HEK293T (cell line): ENCODE data around the gene CABP2.

Experiments
- BHLHE40 ChIP-seq: fragments of 450-650 bp; IDR thresholded peaks from 2 replicates; pipeline ENCODE4 v1.6.1; 2016; ENCODE audit warnings: mild to moderate bottlenecking, moderate library complexity, borderline replicate concordance
- CTBP1 ChIP-seq: fragments of 450-650 bp; IDR thresholded peaks from 2 replicates; pipeline ENCODE4 v1.6.1; 2016; ENCODE audit warnings: borderline replicate concordance
- ELF4 ChIP-seq: fragments of 450-650 bp; IDR thresholded peaks from 2 replicates; pipeline ENCODE4 v1.6.1; 2017; ENCODE audit warnings: antibody characterized with exemption
- FOXA1 ChIP-seq: fragments of 450-650 bp; IDR thresholded peaks from 2 replicates; pipeline ENCODE4 v1.6.1; 2016; ENCODE audit warnings: mild to moderate bottlenecking
- FOXK2 ChIP-seq: fragments of 450-650 bp; IDR thresholded peaks from 2 replicates; pipeline ENCODE4 v1.6.1; 2016; ENCODE audit warnings: mild to moderate bottlenecking
- FOXM1 ChIP-seq: fragments of 450-650 bp; IDR thresholded peaks from 2 replicates; pipeline ENCODE4 v1.6.1; 2017; ENCODE audit warnings: mild to moderate bottlenecking, borderline replicate concordance
- L3MBTL2 ChIP-seq: fragments of 450-650 bp; conservative IDR thresholded peaks from 2 replicates; pipeline ENCODE4 v1.6.1; 2016; ENCODE audit warnings: mild to moderate bottlenecking
- LEF1 ChIP-seq: fragments of 450-650 bp; IDR thresholded peaks from 2 replicates; pipeline ENCODE4 v1.6.1; 2017; ENCODE audit warnings: mild to moderate bottlenecking, borderline replicate concordance
- NFRKB ChIP-seq: fragments of 450-650 bp; IDR thresholded peaks from 2 replicates; pipeline ENCODE4 v1.6.1; 2016; ENCODE audit warnings: mild to moderate bottlenecking, moderate library complexity
- PKNOX1 ChIP-seq: fragments of 450-650 bp; IDR thresholded peaks from 2 replicates; pipeline ENCODE4 v1.6.1; 2016
- SP1 ChIP-seq: fragments of 450-650 bp; IDR thresholded peaks from 2 replicates; pipeline ENCODE4 v1.6.1; 2017
- SUZ12 ChIP-seq: fragments of 450-650 bp; IDR thresholded peaks from 2 replicates; pipeline ENCODE4 v1.6.1; 2016; ENCODE audit warnings: mild to moderate bottlenecking
- TARDBP ChIP-seq: fragments of 450-650 bp; IDR thresholded peaks from 2 replicates; pipeline ENCODE4 v1.6.1; 2016
- ZNF384 ChIP-seq: fragments of 450-650 bp; IDR thresholded peaks from 2 replicates; pipeline ENCODE4 v1.6.1; 2016

- TF ChIP-seq ELF4 = no peak
- TF ChIP-seq CTBP1 = no peak
- no peak for TF ChIP-seq FOXM1
- no peak for TF ChIP-seq PKNOX1
- no peak for TF ChIP-seq FOXA1
- no peak for TF ChIP-seq NFRKB
- no peak for TF ChIP-seq BHLHE40
- no peak for TF ChIP-seq ZNF384
- no peak for TF ChIP-seq TARDBP
- TF ChIP-seq FOXK2 = no peak
- TF ChIP-seq SP1 = no peak
- TF ChIP-seq L3MBTL2 = no peak
- no peak for TF ChIP-seq SUZ12
- TF ChIP-seq LEF1 = no peak
Observed at GRCh38 chr11:67522338-67522737, 908 bp downstream of the CABP2 start.
